ENCODE results near the gene CIDEC.

Gene CIDEC

GRCh38 chr3:9864200-9864927, 15.7 kb downstream of the CIDEC start:
- H3K4me3 ChIP-seq (ENCODE audit: low read depth, low read length) = no peak overlapping the region
- peak; percentile 92 for DNase-seq (ENCODE audit: low read depth)
- in situ Hi-C loops (cut with HindIII; ENCODE audit: low sequenced_read_pairs) = no loop called here
- TF ChIP-seq, protein P1, sequence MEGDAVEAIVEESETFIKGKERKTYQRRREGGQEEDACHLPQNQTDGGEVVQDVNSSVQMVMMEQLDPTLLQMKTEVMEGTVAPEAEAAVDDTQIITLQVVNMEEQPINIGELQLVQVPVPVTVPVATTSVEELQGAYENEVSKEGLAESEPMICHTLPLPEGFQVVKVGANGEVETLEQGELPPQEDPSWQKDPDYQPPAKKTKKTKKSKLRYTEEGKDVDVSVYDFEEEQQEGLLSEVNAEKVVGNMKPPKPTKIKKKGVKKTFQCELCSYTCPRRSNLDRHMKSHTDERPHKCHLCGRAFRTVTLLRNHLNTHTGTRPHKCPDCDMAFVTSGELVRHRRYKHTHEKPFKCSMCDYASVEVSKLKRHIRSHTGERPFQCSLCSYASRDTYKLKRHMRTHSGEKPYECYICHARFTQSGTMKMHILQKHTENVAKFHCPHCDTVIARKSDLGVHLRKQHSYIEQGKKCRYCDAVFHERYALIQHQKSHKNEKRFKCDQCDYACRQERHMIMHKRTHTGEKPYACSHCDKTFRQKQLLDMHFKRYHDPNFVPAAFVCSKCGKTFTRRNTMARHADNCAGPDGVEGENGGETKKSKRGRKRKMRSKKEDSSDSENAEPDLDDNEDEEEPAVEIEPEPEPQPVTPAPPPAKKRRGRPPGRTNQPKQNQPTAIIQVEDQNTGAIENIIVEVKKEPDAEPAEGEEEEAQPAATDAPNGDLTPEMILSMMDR (IDR thresholded peaks at IDR 0.05; ENCODE audit: low read depth, low read length, missing control alignments) = no peak

GRCh38 chr3:9863058-9863772, 16.8 kb downstream of the CIDEC start:
- H3K4me3 ChIP-seq (ENCODE audit: low read depth, low read length) = no peak overlapping the region
- in situ Hi-C loops (cut with HindIII; ENCODE audit: low sequenced_read_pairs) = no loop called here
- TF ChIP-seq, protein P1 (IDR thresholded peaks at IDR 0.05; ENCODE audit: low read depth, low read length, missing control alignments) = no peak
- DNase-seq (ENCODE audit: low read depth) = no peak

DNA sequence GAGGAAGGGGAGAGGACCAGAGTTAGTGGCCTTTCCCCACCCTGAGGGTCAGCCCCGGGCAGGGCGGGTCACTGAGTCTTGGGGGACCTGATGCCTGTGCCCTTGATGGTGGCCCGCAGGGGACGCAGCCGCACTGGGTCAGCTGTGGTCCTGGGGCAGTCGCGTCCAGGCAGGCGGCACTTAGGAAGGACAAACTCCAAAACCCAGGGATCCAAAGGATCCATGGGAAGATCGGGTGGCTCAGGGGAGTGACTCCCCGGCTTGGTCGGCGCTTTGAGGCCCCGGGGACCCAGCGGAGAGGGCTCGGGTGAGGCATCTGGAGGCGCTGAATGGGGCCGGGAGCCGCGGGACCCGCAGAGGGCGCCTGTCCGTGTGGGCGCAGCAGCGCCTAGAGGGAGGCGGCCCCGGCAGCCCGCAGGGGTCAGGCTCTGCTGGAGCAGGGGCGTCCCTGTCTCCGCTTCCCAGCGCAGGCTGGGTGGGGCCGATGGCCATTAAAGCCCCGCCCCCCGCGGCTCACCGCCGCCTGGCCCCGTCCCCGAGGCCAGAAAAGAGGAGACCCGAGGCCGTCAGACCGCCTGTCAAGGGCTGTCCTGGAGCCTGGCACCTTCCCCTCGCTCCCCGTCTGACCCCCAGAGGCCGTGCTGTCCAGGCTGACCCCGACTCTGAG, 17.5 kb downstream of the CIDEC start:
- no peak overlapping the region for H3K4me3 ChIP-seq (ENCODE audit: low read depth, low read length)
- no peak for DNase-seq (ENCODE audit: low read depth)
- TF ChIP-seq, protein P1 (IDR thresholded peaks at IDR 0.05; ENCODE audit: low read depth, low read length, missing control alignments) = peak; percentile 5
- in situ Hi-C loops (cut with HindIII; ENCODE audit: low sequenced_read_pairs) = no loop called here

DNA sequence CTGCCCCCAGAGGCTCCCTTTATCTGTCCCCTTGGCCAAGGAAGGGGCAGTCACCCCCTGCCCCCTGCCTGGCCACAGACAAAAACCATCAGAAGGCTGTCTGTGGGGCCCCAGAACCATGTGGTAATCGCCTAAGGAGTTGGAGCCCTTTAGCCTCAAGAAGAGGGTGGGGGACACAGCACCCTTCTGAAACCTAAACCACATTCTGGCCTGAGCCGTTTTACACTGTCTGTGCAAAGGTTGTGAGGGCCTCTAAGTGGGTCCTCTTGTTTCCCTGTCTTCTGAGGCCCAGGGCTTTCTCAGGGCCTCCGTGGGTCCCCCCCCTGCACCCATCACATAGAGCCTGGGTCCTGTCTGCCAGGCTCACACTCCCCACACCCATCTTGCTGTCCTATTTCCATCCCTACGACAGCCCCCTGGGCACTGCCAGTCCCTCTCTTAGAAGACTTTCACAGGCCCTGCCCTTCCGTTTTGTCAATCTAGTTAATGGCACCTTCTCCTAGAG, 18.4 kb downstream of the CIDEC start:
- in situ Hi-C loops (cut with HindIII; ENCODE audit: low sequenced_read_pairs) = no loop called here
- no peak for DNase-seq (ENCODE audit: low read depth)

DNA sequence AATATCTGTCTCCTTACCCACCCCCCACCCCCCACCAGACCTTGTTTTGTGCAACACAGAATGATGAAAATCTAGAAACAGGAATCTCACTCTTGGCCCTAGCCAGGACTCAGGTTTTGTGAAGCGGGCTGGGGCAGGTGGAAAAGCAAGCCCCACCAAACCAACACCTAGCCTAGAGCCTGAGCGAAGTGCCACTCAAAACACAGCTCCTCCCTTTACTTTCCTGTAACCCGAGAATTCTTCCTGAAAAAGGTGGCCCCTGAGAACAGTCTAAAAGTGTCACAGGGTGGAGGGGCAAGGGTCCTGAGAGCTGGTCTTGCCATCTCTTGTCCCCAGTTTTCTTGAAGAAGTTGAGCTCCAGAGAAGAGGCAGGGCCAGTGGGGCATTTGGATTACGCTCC, 18.9 kb downstream of the CIDEC start:
- in situ Hi-C loops (cut with HindIII; ENCODE audit: low sequenced_read_pairs) = no loop called here

More for the DNA sequence above, 18.4 kb downstream of the CIDEC start:
- TF ChIP-seq, protein P1 (IDR thresholded peaks at IDR 0.05; ENCODE audit: low read depth, low read length, missing control alignments) = no peak
- H3K4me3 ChIP-seq (ENCODE audit: low read depth, low read length) = no peak overlapping the region

DNA sequence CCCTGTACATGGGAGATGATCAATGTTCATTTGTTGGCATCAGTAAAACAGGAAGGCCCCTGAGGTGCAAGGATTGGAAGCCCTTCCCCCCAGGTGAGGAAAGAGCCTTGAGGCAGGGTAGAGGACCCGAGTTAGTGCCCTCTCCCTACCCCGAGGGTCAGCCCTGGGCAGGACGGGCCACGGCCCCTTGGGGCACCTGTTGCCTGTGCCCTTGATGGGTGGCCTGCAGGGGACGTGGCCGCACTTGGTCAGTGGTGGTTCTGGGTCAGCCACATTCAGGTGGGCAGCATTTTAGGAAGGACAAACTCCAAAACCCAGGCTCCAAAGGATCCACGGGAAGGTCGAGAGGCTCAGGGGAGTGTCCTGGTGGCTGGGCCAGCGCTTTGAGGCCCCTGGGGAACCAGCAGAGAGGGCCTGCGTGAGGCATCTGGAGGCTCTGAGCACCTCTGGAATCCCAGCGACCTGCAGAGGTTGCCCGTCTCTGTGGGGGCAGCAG, 20.5 kb downstream of the CIDEC start:
- in situ Hi-C loops (cut with HindIII; ENCODE audit: low sequenced_read_pairs) = no loop called here
- H3K4me3 ChIP-seq (ENCODE audit: low read depth, low read length) = no peak overlapping the region
- TF ChIP-seq, protein P1 (IDR thresholded peaks at IDR 0.05; ENCODE audit: low read depth, low read length, missing control alignments) = no peak
- DNase-seq (ENCODE audit: low read depth) = no peak

More for the DNA sequence above, 18.9 kb downstream of the CIDEC start:
- TF ChIP-seq, protein P1 (IDR thresholded peaks at IDR 0.05; ENCODE audit: low read depth, low read length, missing control alignments) = no peak
- H3K4me3 ChIP-seq (ENCODE audit: low read depth, low read length) = no peak overlapping the region
- DNase-seq (ENCODE audit: low read depth) = no peak
